ENCODE measurements around the gene SMPX. TPM values are rescaled to one million over a fixed set of nuclear protein-coding genes. Genes with fewer than 3 reads are reported as not detected.
"Not testable (repeated sequence)": the region's sequence is repeated elsewhere in the genome, so short reads cannot be mapped to it uniquely, and the experiment has no call there.

The SMPX gene
- total RNA-seq (not detected), total RNA-seq (0 reads per million in 2 donors)

GRCh38 chrX:21757960-21758359, at the start of gene SMPX:
Gene SMPX, minus strand, starts transcription at chrX:21758116. Its CDS starts 3,826 bp downstream, at chrX:21754290.
- Mint-ChIP-seq H3K4me1 (no peaks in the 10 kb centered on the region), H3K36me3 (ENCODE audit: low read depth) (no peaks in the 10 kb centered on the region), H3K27me3 (peaks cover 4% of the 10 kb centered on the region), H3K27ac (no peak within 1 kb of the TSS), H3K4me3 (no peak within 1 kb of the TSS)
- DNase-seq = no peak
- no peak for ATAC-seq
- no peaks in the 10 kb centered on the region for H3K9me3 ChIP-seq (ENCODE audit: control insufficient read depth, low read length, poor library complexity, severe bottlenecking)

DNA sequence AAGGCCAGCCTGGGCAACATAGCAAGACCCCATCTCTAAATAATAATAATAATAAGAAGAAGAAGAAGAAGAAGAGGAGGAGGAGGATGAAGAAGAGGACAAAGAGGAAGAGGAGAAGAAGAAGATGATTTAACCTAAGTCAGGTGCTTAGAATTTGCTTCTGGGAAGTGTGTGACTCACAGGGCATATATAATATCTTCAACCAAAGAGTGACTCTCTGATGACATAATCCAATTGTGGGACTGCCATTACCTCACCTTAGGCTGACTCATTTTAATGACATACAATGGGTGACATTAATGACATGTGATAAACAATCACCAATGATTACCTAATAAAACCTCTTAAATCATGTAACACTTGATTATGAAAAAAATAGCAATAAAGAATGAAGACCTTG, 48.8 kb upstream of the SMPX start:
- H3K9me3 ChIP-seq (ENCODE audit: control insufficient read depth, low read length, poor library complexity, severe bottlenecking) = no peaks in the 10 kb centered on the region
- H3K4me3 Mint-ChIP-seq = no peak overlapping the region
- no peaks in the 10 kb centered on the region for H3K36me3 Mint-ChIP-seq (ENCODE audit: low read depth)
- H3K4me1 Mint-ChIP-seq = no peaks in the 10 kb centered on the region
- no peak overlapping the region for H3K27ac Mint-ChIP-seq
- no peaks in the 10 kb centered on the region for H3K27me3 Mint-ChIP-seq
- no peak for DNase-seq
- ATAC-seq = no peak

DNA sequence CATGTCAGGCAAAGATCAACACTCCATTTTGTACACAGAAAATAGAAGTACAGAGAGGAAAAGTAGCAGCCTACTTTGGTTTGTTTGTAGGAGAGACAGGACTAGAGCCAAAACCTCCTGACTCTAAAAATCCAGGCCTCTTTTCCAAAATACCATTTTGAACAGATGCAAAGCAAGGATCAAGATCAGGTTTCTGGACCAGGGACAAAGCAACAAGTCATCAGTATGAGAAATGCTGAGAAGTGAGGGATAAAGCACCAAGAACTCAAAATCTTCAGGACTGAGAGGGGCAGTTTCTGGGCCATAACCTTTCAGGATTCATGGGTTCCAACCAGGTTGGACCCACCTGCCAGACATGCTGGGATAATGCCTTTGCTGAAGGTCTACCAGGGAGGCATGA, 44.9 kb upstream of the SMPX start:
- no peaks in the 10 kb centered on the region for H3K4me1 Mint-ChIP-seq
- no peak overlapping the region for H3K27ac Mint-ChIP-seq
- H3K27me3 Mint-ChIP-seq = no peaks in the 10 kb centered on the region
- H3K4me3 Mint-ChIP-seq = no peak overlapping the region
- no peak for ATAC-seq
- no peaks in the 10 kb centered on the region for H3K36me3 Mint-ChIP-seq (ENCODE audit: low read depth)
- DNase-seq = no peak
- no peaks in the 10 kb centered on the region for H3K9me3 ChIP-seq (ENCODE audit: control insufficient read depth, low read length, poor library complexity, severe bottlenecking)

DNA sequence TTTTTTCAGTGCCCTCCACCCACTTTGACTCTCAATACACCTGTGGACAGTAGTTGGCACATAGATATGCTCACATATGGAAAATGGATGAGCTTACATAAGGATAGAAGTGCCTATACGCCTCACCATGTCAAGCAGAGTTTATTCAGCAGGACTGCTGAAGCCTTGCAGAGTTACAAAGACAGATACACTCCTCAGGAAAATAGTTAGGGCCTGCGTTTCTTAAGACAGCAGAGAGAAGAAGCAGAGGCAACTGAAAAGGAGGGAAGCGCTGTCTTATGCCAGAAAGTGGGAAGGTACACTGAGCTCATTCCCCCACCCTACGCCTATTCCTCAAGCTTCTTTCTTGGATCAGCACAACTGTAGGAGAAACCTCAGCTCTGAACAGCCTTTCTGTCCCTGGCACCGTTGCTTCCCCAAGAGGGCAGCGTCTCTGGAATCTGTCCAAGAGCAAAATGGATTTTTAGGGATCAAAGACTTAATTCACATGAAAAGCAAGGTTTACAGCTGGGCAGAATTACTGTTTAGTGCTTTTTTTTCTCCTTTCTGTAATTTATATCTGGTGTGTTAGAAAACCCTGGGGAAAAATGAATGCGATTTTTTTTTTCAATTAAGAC, 44.2 kb upstream of the SMPX start:
- no peak for DNase-seq
- Mint-ChIP-seq H3K4me1 (no peaks in the 10 kb centered on the region), H3K27me3 (no peaks in the 10 kb centered on the region), H3K4me3 (no peak overlapping the region), H3K27ac (no peak overlapping the region), H3K36me3 (ENCODE audit: low read depth) (no peaks in the 10 kb centered on the region)
- H3K9me3 ChIP-seq (ENCODE audit: control insufficient read depth, low read length, poor library complexity, severe bottlenecking) = no peaks in the 10 kb centered on the region
- no peak for ATAC-seq

DNA sequence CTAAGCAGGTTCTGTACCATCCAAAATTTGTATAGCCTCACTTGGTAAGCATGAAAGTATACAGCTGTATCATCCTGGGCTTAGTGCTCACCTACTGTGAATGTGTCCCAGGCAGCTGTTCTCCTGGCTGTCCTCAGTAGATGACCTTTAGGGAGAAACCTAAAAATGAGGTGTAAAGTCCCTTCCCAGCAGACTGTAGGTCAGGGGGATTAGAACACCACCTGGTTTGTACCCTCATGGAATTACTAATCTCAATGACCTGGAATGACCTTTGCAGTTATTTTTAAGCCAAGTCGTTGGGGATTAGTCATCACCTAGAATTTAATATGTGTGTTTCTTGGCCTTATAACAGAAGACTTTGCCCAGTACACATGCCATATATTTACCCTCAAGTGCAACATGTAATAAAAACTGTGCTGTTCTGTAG, 42.4 kb upstream of the SMPX start:
- Mint-ChIP-seq H3K4me3 (no peak overlapping the region), H3K27me3 (peaks cover 5% of the 10 kb centered on the region), H3K27ac (no peak overlapping the region), H3K36me3 (ENCODE audit: low read depth) (no peaks in the 10 kb centered on the region), H3K4me1 (no peaks in the 10 kb centered on the region)
- ATAC-seq = no peak
- H3K9me3 ChIP-seq (ENCODE audit: control insufficient read depth, low read length, poor library complexity, severe bottlenecking) = no peaks in the 10 kb centered on the region
- DNase-seq = no peak

DNA sequence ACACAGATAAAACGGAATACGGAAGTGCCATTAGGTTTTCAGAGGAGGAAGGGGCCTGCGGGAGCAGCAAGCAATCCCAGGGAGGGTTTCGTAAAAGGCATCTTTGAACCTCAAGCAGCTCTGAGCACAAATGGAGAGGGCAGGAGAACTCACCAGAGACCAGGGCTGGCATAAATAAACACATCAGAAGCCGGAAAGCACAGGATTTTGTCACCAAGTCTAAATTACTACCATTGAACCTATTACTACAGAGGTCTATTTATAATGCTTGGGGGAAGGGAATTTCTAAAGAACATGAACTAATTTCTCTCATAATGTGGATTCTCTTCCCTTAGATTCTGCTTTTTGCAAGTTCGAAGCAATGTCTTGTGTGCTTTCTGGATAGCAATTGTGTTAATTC, 41.9 kb upstream of the SMPX start:
- H3K27ac Mint-ChIP-seq = no peak overlapping the region
- DNase-seq (no peak), ATAC-seq (no peak)
- peaks cover 5% of the 10 kb centered on the region for H3K27me3 Mint-ChIP-seq
- H3K36me3 Mint-ChIP-seq (ENCODE audit: low read depth) = no peaks in the 10 kb centered on the region
- no peaks in the 10 kb centered on the region for H3K9me3 ChIP-seq (ENCODE audit: control insufficient read depth, low read length, poor library complexity, severe bottlenecking)
- H3K4me3 Mint-ChIP-seq = no peak overlapping the region
- no peaks in the 10 kb centered on the region for H3K4me1 Mint-ChIP-seq

GRCh38 chrX:21798677-21799219, 40.8 kb upstream of the SMPX start:
- no peak overlapping the region for H3K4me3 Mint-ChIP-seq
- DNase-seq (no peak), ATAC-seq (no peak)
- H3K4me1 Mint-ChIP-seq = no peaks in the 10 kb centered on the region
- no peak overlapping the region for H3K27ac Mint-ChIP-seq
- H3K27me3 Mint-ChIP-seq = peaks cover 5% of the 10 kb centered on the region
- no peaks in the 10 kb centered on the region for H3K36me3 Mint-ChIP-seq (ENCODE audit: low read depth)
- H3K9me3 ChIP-seq (ENCODE audit: control insufficient read depth, low read length, poor library complexity, severe bottlenecking) = no peaks in the 10 kb centered on the region

GRCh38 chrX:21781976-21782375, 24.1 kb upstream of the SMPX start:
- Mint-ChIP-seq H3K27ac (no peak overlapping the region), H3K36me3 (ENCODE audit: low read depth) (no peaks in the 10 kb centered on the region), H3K4me1 (no peaks in the 10 kb centered on the region), H3K27me3 (peaks cover 5% of the 10 kb centered on the region), H3K4me3 (no peak overlapping the region)
- DNase-seq = no peak
- ATAC-seq = no peak
- no peaks in the 10 kb centered on the region for H3K9me3 ChIP-seq (ENCODE audit: control insufficient read depth, low read length, poor library complexity, severe bottlenecking)

- ATAC-seq (no peak), DNase-seq (no peak)
- Mint-ChIP-seq H3K4me3 (no peak overlapping the region), H3K36me3 (ENCODE audit: low read depth) (no peaks in the 10 kb centered on the region), H3K4me1 (no peaks in the 10 kb centered on the region), H3K27me3 (peaks cover 5% of the 10 kb centered on the region), H3K27ac (no peak overlapping the region)
- H3K9me3 ChIP-seq (ENCODE audit: control insufficient read depth, low read length, poor library complexity, severe bottlenecking) = no peaks in the 10 kb centered on the region
Measured at GRCh38 chrX:21781525-21781924, 23.6 kb upstream of the SMPX start.

- no peaks in the 10 kb centered on the region for H3K4me1 Mint-ChIP-seq
- H3K27ac Mint-ChIP-seq = no peak overlapping the region
Measured at GRCh38 chrX:21779095-21779494, 21.2 kb upstream of the SMPX start.

DNA sequence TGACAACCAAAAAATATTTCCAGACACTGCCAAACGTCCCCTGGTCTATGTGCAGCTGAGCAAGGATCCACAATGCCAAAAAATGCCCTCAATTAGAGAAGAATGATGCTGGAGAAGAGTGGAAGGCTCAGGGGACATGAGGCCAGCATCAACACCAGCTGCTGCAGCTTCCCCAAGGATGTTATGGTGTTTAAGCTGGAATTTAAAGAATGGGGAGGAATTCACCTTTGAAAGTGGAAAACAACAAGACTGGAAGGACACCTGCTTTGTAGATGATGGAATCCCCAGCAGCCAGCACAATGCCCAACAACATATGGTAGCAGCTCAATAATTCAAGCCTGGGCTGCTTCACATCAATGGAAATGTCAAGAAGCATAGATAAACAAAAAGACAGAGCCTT, 20.3 kb upstream of the SMPX start:
- H3K4me1 Mint-ChIP-seq = peaks cover 1% of the 10 kb centered on the region

More at GRCh38 chrX:21779095-21779494, 21.2 kb upstream of the SMPX start:
- Mint-ChIP-seq H3K4me3 (no peak overlapping the region), H3K36me3 (ENCODE audit: low read depth) (no peaks in the 10 kb centered on the region), H3K27me3 (no peaks in the 10 kb centered on the region)
- H3K9me3 ChIP-seq (ENCODE audit: control insufficient read depth, low read length, poor library complexity, severe bottlenecking) = no peaks in the 10 kb centered on the region
- ATAC-seq = no peak
- DNase-seq = no peak

DNA sequence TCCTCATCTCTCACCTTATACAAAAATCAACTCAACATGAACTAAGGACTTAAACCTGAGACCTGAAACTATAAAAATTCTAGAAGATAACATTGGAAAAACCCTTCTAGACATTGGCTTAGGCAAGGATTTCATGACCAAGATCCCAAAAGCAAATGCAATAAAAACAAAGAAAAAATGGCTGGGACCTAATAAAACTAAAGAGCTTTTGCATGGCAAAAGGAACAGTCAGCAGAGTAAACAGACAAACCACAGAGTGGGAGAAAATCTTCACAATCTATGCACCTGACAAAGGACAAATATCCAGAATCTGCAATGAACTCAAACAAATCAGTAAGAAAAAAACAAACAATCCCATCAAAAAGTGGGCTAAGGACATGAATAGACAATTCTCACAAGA, 17.2 kb upstream of the SMPX start:
- not testable (repeated sequence) for H3K27ac Mint-ChIP-seq; DNase-seq; H3K27me3 Mint-ChIP-seq; H3K4me1 Mint-ChIP-seq; ATAC-seq; H3K9me3 ChIP-seq (ENCODE audit: control insufficient read depth, low read length, poor library complexity, severe bottlenecking); H3K4me3 Mint-ChIP-seq; H3K36me3 Mint-ChIP-seq (ENCODE audit: low read depth)

More for the DNA sequence above, 20.3 kb upstream of the SMPX start:
- H3K9me3 ChIP-seq (ENCODE audit: control insufficient read depth, low read length, poor library complexity, severe bottlenecking) = no peaks in the 10 kb centered on the region
- Mint-ChIP-seq H3K27ac (no peak overlapping the region), H3K27me3 (no peaks in the 10 kb centered on the region), H3K36me3 (ENCODE audit: low read depth) (peaks cover 1% of the 10 kb centered on the region), H3K4me3 (no peak overlapping the region)
- no peak for ATAC-seq
- no peak for DNase-seq

- H3K4me3 Mint-ChIP-seq; ATAC-seq; H3K4me1 Mint-ChIP-seq; H3K27me3 Mint-ChIP-seq; H3K27ac Mint-ChIP-seq; H3K9me3 ChIP-seq (ENCODE audit: control insufficient read depth, low read length, poor library complexity, severe bottlenecking); DNase-seq; H3K36me3 Mint-ChIP-seq (ENCODE audit: low read depth): not testable (repeated sequence)
Measured at GRCh38 chrX:21773036-21773435, 15.1 kb upstream of the SMPX start.

DNA sequence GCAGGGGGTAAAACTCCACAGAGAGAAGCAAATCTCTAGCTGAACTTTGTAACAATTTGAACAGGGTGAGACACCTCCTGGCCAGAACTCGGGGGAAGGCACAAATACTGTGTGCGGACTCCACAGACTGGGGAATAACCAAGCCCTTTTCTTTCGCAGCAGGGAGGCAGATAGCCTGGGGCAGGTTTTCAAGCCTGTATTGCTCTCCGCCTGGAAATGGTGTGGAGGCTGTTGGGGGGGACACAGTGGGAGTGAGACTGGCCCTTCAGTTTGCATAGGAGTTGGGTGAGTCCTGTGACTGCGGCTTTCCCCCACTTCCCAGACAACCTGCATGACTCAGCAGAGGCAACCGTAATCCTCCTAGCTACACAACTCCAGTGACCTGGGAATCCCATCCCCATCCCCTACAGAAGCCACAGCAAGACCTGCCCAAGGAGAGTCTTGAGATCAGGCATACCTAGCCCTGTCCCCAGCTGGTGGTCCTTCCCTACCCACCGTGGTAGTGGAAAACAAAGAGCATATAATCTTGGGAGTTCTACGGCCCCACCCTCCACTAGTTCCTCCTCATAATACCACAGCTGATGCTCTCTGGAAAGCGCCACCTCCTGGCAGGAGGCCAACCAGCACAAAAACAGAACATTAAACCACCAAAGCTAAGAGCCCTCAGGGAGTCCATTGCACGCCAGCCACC, 12.9 kb upstream of the SMPX start:
- no peaks in the 10 kb centered on the region for H3K9me3 ChIP-seq (ENCODE audit: control insufficient read depth, low read length, poor library complexity, severe bottlenecking)
- Mint-ChIP-seq H3K27me3 (peaks cover 8% of the 10 kb centered on the region), H3K27ac (no peak overlapping the region), H3K36me3 (ENCODE audit: low read depth) (peaks cover 8% of the 10 kb centered on the region), H3K4me1 (peaks cover 4% of the 10 kb centered on the region), H3K4me3 (no peak overlapping the region)
- DNase-seq (no peak), ATAC-seq (no peak)

Measured in T-helper 17 cell (primary cell).